Brain pericyte (primary cell): ENCODE results near the gene SLC38A3.

Experiments used
- DNase-seq: peaks from one replicate; pipeline ENCODE4 v3.0.0-alpha.2; 2012; ENCODE audit warnings: low read depth, low spot score

Gene SLC38A3

DNA sequence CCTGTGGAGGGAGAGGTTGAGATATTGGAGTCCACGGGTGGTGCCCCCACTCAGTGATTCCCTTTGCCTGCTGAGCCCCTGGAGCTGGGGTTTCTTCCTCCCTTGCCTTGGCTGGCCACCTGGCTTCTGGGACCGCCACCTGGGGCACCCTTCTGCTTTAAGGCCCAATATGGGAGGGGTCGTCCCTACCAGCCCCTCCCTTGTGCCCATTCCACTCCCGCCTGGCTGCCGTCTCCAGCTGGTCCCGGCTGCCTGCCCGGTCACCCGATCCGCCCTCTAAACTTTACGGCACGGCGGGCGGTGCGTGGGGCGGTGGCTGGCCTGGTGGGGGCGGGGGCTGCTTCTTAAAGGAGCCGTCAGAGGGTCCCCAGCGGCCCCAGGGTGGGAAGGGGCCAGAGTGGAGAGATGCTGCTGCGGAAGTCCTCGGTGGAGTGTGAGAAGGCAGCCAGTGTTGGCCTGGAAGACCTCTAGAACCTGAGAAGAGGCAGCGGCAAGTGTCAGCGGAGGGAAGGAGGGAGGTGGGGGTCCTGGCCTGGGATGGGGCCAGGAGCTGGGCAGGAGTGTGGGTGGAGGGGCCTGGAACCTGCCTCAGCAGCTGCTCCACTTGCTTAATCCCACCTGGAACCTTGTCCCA, 62.3 kb downstream of the SLC38A3 start:
- DNase-seq = no peak

DNA sequence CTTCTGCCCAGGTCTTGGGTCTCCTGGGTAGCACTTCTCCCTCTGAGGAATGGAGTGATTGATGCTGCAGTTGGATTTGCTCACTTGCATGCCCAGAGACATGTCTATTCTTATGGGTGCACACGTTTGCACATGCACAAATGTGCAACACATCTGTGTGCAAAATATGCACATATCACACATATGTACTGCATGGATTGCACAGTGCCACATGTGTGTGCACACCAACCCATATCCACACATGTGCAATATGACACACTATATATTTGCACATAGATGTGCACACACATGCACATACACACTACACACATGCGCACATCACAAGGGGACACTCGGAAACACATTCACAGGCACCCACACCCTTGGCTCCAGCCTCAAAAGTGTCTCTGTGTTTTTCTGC, 63.2 kb downstream of the SLC38A3 start:
- DNase-seq = no peak

DNA sequence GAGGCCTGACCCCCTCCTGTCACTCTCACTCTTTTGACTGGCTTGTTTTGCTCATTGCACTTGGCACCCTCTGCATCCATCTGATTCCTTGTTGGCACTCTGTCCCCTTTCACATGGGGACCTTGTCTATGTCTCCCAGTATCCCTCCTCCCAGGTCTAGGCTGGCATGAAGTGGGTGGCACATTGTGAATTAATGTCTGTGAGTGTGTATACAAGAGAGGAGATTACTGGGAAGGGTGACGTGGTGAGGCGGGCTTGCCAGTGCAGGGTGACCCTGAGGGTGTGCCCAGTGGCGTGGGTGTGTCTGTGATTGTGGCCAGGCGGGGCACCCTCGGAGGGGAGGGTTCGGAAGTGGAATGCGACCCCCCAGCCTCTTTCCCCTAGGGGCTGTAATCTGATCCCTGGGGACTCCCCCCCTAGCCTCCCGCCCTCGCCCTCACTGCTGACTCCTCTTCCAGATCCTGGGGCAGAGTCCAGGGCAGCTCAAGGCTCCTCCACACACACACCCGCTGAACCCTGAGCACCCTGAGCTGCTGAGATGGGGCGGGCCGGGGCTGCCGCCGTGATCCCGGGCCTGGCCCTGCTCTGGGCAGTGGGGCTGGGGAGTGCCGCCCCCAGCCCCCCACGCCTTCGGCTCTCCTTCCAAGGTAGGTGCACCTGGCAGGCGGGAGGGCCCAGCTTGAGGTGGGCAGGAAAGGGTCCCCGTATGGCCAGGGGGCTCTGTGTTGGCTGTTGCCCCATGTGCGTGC, 63.8 kb downstream of the SLC38A3 start, which contains the start of gene SEMA3B:
TSS of gene SEMA3B (plus strand) at position 445 of the 749 bp plus-strand sequence. CDS start at position 539, 94 bp downstream.
- no peak for DNase-seq

DNA sequence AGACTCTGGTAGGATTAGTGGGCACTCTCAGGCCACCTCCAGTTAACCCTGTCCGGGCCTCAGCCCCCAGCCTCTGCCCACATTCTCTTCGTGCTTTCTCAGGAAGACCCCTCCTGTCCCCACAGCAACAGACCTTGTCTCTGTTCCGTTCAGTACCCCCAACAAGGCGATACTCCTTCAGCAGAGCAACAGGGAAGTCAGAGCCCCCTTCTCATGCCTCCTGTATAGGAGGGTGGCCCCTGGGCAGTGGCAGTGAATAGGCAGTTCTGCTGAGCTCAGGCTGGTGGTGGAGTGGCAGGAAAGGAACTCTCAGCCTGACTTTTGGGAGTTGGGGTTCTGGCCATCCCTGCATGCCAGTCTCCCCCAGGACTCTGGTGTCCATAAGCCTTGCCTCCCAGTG, 64.4 kb downstream of the SLC38A3 start:
- no peak for DNase-seq

DNA sequence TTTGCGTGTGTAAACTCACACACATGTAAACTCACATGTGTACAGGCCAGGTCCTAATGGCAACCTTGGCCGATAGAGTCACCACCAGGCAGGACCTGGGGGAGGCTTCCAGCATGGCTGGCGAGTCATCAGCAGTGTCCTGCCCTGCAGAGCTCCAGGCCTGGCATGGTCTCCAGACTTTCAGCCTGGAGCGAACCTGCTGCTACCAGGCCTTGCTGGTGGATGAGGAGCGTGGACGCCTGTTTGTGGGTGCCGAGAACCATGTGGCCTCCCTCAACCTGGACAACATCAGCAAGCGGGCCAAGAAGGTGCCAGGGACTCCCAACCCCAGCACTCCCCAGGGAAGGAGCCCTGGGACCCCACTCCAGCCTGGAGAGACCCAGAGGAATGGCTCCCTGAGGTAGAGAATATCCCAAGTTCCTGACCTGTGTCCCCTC, 64.9 kb downstream of the SLC38A3 start:
- DNase-seq = no peak

DNA sequence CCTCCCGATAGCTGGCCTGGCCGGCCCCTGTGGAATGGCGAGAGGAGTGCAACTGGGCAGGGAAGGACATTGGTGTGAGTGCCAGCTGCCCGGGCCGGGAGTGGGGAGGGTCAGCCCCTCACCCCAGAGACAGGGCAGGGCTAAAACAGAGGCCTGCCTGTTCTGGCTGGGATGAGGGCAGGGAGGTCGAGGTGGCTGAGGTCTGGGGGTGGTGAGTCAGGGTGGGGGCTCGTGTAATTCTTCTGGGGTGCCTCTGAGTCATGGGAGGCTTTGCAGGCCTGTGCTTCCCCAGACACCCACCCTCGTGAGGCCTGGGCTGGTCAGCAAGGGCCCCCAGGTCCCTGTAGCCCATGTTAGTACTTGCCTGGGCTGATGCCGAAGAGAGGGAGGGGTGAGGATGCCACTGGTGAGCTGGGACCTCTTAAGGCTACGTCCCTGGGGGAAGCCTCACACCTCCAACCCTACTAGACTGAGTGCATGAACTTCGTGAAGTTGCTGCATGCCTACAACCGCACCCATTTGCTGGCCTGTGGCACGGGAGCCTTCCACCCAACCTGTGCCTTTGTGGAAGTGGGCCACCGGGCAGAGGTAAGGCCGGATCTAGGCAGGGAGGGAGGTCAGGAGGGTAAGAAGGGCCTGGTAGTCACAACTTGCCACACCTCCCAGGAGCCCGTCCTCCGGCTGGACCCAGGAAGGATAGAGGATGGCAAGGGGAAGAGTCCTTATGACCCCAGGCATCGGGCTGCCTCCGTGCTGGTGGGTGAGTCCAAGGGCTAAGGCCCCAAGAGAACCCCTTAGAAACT, 65.6 kb downstream of the SLC38A3 start:
- DNase-seq = no peak
